Muscle layer of colon (tissue), 2 donors: Measurements from ENCODE around the gene TMEM184C.

Experiments used
- H3K27ac ChIP-seq: one replicate; pipeline ENCODE4 v1.7.0; 2013; ENCODE audit warnings: low read depth, mild to moderate bottlenecking, low read length, moderate library complexity
- H3K27me3 ChIP-seq, 2 donors: one replicate each; pipeline ENCODE4 v1.7.0; 2013; ENCODE audit warnings: low read length in 2 of 2, mild to moderate bottlenecking in 2 of 2; ENCODE audit not compliant: insufficient read depth in 2 of 2, control insufficient read depth in 1 of 2
- H3K36me3 ChIP-seq: one replicate; pipeline ENCODE4 v1.7.0; 2013; ENCODE audit warnings: mild to moderate bottlenecking, low read length; ENCODE audit not compliant: insufficient read depth
- H3K4me1 ChIP-seq: one replicate; pipeline ENCODE4 v1.7.0; 2013; ENCODE audit warnings: mild to moderate bottlenecking, low read length; ENCODE audit not compliant: insufficient read depth
- H3K4me3 ChIP-seq, 2 donors: one replicate each; pipeline ENCODE4 v1.7.0; 2013; ENCODE audit warnings: low read length in 2 of 2, low read depth in 1 of 2, mild to moderate bottlenecking in 1 of 2, moderate library complexity in 1 of 2
- H3K9ac ChIP-seq: one replicate; pipeline ENCODE4 v1.7.0; 2013; ENCODE audit warnings: low read length
- H3K9me3 ChIP-seq: one replicate; pipeline ENCODE4 v1.7.0; 2013; ENCODE audit warnings: mild to moderate bottlenecking, low read length
- donor health status: abdominal sarcoma.
- donor health status: Adenocarcinoma of cecum.

Gene TMEM184C

DNA sequence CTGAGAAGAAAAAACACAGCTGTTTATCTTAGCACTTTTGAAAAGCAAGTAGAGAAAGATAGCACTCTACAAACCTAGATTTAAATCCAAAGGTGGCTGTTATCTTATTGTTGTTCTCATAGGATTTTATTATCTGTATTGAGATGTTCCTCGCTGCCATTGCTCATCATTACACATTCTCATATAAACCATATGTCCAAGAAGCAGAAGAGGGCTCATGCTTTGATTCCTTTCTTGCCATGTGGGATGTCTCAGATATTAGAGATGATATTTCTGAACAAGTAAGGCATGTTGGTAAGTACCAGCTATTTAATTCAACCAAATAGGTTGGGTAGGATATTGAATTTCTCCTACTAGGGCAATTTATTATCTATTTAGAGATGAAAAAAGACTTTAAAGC, 16.4 kb downstream of the TMEM184C start:
- Histone ChIP-seq H3K27ac (no peak overlapping the region), H3K9ac (no peak overlapping the region), H3K36me3 (peaks cover 52% of the 10 kb centered on the region), H3K9me3 (no peaks in the 10 kb centered on the region), H3K27me3 (no peaks in the 10 kb centered on the region), H3K4me1 (no peaks in the 10 kb centered on the region), H3K4me3 (no peak overlapping the region)

DNA sequence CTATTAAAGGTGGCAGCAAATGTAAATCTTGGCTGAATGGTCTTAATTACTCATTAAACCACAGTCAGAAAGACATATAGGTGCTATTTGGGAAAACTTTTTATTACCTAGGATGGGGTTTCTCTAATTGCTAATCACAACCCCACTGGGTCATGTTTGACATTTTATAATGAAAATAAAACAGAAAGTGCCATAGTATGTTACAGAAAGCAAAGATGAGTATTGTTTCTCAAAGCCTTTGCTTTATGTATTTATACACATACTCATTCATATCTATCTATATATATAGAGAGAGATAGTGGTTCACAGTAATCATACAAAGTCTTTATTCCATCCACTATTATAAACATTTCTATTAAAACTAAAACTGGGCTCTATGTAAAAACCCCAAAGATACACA, 18.2 kb downstream of the TMEM184C start:
- no peak overlapping the region for H3K27ac ChIP-seq
- H3K27me3 ChIP-seq, result no peaks in the 10 kb centered on the region
- H3K36me3 ChIP-seq, result peaks cover 43% of the 10 kb centered on the region
- no peaks in the 10 kb centered on the region for H3K9me3 ChIP-seq
- no peaks in the 10 kb centered on the region for H3K4me1 ChIP-seq
- H3K9ac ChIP-seq, result no peak overlapping the region
- no peak overlapping the region for H3K4me3 ChIP-seq

DNA sequence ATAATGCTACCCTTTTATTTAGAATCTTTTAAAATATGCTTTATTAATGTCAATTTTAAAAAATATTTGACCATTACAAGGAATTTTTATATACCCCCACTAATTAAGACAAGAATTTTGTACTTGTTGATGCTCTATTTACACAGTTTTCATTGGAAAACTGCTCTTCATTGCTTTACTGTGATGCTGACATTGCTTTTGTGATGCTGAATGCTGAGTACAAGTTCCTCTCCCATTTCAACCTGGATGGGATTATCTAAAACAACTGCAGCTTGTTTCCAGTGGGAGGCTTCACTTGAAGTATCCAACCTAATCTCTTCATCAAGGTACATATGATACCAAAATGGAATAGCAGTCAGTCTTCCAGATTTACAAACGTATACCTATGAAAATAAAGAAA, 21.2 kb downstream of the TMEM184C start:
- no peaks in the 10 kb centered on the region for H3K27me3 ChIP-seq
- no peak overlapping the region for H3K4me3 ChIP-seq
- no peak overlapping the region for H3K9ac ChIP-seq
- H3K27ac ChIP-seq, result no peak overlapping the region
- H3K36me3 ChIP-seq, result peaks cover 39% of the 10 kb centered on the region
- H3K4me1 ChIP-seq, result no peaks in the 10 kb centered on the region
- no peaks in the 10 kb centered on the region for H3K9me3 ChIP-seq

DNA sequence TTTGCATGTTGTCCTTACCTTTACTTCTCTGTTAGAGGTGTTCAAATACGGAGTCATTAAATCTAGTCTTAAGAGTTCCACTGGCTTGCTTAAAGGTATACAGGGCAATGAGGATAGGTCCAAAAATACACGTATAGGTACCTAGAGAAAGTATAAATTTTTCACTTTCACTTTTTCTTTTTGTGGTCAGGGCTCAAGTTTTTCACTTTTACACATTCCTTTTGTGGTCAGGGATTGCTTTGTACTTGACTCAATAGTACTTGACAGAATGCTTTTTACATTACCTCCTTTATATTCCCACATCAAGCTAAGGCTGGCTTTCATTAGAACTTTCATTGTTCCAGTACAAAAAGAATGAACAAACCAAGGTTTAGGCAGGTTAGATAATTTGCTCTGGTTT, 21.7 kb downstream of the TMEM184C start:
- no peaks in the 10 kb centered on the region for H3K4me1 ChIP-seq
- H3K9me3 ChIP-seq, result no peaks in the 10 kb centered on the region
- no peak overlapping the region for H3K9ac ChIP-seq
- H3K27me3 ChIP-seq, result no peaks in the 10 kb centered on the region
- no peak overlapping the region for H3K27ac ChIP-seq
- no peak overlapping the region for H3K4me3 ChIP-seq
- peaks cover 38% of the 10 kb centered on the region for H3K36me3 ChIP-seq

DNA sequence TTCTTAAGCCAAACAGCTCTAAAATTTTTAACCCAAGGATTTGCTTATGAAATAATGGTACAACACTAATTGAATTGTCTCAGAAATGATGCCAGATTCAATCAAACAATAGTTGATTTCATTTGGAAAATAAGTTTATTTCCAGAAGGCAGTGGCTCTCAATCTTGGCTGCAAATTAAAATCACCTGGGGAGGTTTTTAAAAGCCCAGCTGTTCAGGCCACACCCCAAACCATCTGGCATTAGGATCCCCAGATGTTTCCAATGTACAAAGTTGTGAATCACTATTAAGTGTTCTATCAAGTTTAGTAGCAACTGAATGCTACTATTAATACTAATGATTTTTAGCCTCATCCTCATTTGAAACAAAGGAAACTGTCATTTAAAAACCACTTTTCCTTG, 22.2 kb downstream of the TMEM184C start:
- H3K4me1 ChIP-seq, result no peaks in the 10 kb centered on the region

DNA sequence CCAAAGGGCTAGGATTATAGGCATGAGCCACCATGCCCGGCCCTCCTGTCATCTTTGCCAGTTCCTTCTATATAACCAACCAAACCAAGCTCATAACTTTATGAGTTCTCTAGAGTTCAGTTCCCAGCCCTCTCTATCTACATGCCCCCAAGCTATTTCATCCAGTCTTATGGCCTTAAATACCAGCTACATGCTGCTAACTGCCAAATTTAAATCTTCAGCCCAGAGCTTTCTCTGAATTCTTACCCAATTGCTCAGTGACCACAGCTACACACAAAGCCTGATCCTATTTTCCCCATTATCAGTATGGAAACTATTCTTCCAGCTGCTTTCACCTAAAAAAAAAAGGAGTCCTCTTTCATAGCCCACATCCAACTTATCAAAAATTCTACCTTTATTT, 23.1 kb downstream of the TMEM184C start:
- H3K4me3 ChIP-seq, result no peak overlapping the region
- H3K9ac ChIP-seq, result no peak overlapping the region
- H3K27ac ChIP-seq, result no peak overlapping the region
- H3K4me1 ChIP-seq, result no peaks in the 10 kb centered on the region
- H3K27me3 ChIP-seq, result no peaks in the 10 kb centered on the region
- peaks cover 25% of the 10 kb centered on the region for H3K36me3 ChIP-seq
- no peaks in the 10 kb centered on the region for H3K9me3 ChIP-seq

More for the DNA sequence above, 22.2 kb downstream of the TMEM184C start:
- Histone ChIP-seq H3K36me3 (peaks cover 33% of the 10 kb centered on the region), H3K9me3 (no peaks in the 10 kb centered on the region), H3K27ac (no peak overlapping the region), H3K27me3 (no peaks in the 10 kb centered on the region), H3K9ac (no peak overlapping the region), H3K4me3 (no peak overlapping the region)

DNA sequence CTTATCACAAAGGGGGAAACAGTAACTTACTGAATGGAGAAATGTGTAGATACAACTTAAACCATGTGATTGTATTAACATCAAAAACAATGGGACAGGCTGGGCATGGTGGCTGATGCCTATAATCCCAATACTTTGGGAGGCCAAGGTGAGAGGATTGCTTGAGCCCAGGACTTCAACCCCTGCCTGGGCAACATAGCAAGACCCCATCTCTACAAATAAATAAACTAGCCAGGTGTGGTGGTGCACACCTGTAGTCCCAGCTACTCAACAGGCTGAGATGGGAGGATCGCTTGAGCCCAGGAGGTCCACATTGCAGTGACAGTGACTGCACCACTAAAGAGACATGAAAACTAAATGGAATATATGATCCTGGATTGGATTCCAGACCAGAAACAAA, 26.4 kb downstream of the TMEM184C start:
- no peaks in the 10 kb centered on the region for H3K27me3 ChIP-seq
- H3K9me3 ChIP-seq, result no peaks in the 10 kb centered on the region
- no peak overlapping the region for H3K4me3 ChIP-seq
- H3K4me1 ChIP-seq, result peaks cover 4% of the 10 kb centered on the region
- H3K27ac ChIP-seq, result no peak overlapping the region
- no peak overlapping the region for H3K9ac ChIP-seq
- H3K36me3 ChIP-seq, result peaks cover 13% of the 10 kb centered on the region

DNA sequence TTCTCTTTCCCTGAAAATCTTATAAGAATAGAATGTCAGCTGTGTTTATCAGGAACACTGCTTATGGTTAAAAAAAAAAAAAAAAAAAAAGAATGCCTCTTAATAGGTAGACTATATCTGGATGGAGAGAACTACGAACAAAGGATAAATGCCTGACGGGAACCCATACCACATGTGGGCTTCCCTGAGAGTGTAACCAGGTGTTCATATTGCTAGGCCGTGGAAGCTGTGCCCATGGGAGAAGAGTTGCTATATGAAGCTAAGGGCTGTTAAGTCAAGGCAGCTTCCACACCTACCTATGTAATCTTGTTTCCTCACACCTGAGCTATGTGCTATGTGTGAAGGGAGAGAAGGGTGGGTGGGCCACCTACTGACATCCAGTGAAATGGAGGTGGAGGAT, 27.3 kb downstream of the TMEM184C start:
- no peaks in the 10 kb centered on the region for H3K9me3 ChIP-seq
- no peaks in the 10 kb centered on the region for H3K27me3 ChIP-seq
- peaks cover 14% of the 10 kb centered on the region for H3K36me3 ChIP-seq
- no peak overlapping the region for H3K4me3 ChIP-seq
- H3K9ac ChIP-seq, result no peak overlapping the region
- H3K27ac ChIP-seq, result no peak overlapping the region
- H3K4me1 ChIP-seq, result peaks cover 4% of the 10 kb centered on the region

DNA sequence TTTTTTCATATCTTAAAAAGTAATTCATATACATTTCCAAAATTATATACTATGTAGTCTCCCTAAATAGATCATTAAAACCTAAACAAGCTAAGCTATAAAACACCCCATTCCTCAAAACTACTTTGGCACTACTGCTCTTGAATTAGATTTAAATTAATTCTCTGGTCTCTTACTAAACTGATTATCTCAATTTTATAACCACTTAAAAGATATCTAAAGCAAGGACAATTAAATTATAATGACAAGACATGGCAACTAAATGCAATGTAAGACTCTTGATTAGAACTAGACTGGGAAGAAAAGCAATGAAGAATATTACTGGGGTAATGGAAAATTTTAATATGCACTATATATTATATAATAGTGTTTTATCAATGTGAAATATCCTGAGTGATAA, 27.9 kb downstream of the TMEM184C start:
- H3K4me3 ChIP-seq, result no peak overlapping the region
- H3K36me3 ChIP-seq, result peaks cover 14% of the 10 kb centered on the region
- peaks cover 4% of the 10 kb centered on the region for H3K4me1 ChIP-seq
- H3K9me3 ChIP-seq, result no peaks in the 10 kb centered on the region
- no peak overlapping the region for H3K9ac ChIP-seq
- no peaks in the 10 kb centered on the region for H3K27me3 ChIP-seq
- H3K27ac ChIP-seq, result no peak overlapping the region

DNA sequence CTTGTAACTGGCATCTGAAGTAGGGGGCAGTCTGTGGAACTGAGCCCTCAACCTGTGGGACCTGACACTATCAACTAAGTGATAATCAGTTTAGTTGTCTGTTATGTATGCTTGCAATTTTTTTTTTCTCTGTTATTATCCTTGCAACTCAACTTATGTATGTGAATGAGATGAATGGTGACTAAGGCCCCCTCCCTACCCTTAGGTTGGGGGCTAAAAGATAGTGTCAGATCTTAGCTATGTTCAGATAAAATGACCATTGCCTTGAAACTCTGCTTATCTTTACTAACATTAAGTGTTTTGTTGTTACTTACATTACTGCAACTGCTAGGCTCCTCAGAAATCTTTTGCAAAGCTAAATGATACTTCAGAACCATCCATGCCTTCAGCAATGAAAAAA, 31.5 kb downstream of the TMEM184C start:
- H3K4me3 ChIP-seq, result no peak overlapping the region
- H3K9ac ChIP-seq, result no peak overlapping the region
- no peaks in the 10 kb centered on the region for H3K9me3 ChIP-seq
- H3K27me3 ChIP-seq, result no peaks in the 10 kb centered on the region
- peaks cover 4% of the 10 kb centered on the region for H3K4me1 ChIP-seq
- peaks cover 7% of the 10 kb centered on the region for H3K36me3 ChIP-seq
- no peak overlapping the region for H3K27ac ChIP-seq

DNA sequence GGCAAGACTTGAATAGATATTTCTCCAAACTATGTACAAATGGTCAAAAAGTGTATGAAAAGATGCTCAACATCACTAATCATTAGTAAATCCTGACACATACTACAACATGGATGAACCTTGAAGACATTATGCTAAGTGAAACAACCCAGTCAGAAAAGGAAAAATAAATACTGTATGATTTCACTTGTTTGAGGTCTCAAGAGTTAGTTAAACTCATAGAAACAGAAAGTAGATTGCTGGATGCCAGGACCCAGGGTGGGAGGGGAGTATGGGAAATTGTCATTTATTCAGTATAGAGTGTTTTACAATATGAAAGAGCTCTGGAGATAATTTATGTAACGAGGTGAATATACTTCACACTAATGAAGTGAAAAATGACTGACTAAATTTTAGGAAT, 34.4 kb downstream of the TMEM184C start:
- Histone ChIP-seq H3K4me1 (no peaks in the 10 kb centered on the region), H3K27ac (no peak overlapping the region), H3K36me3 (peaks cover 9% of the 10 kb centered on the region), H3K9me3 (no peaks in the 10 kb centered on the region), H3K4me3 (no peak overlapping the region), H3K27me3 (no peaks in the 10 kb centered on the region), H3K9ac (no peak overlapping the region)

DNA sequence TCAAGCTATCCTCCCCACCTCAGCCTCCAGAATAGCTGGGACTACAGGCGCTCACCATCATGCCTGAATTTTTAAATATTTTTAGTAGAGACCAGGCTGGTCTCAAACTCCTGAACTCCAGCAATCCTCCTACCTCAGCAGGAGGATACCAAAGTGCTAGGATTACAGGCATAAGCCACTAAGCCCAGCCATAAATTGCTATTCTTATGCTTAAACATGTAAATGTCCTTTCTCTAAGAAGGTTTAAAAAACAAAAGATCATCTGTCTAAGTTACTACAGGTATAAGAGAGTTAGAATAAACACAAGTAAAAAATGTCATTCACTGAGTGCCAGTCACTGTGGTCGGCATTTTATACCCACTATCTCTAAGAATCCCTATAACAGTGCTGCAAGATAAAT, 38.4 kb downstream of the TMEM184C start:
- H3K9me3 ChIP-seq, result no peaks in the 10 kb centered on the region
- H3K27me3 ChIP-seq, result no peaks in the 10 kb centered on the region
- H3K9ac ChIP-seq, result no peak overlapping the region
- H3K27ac ChIP-seq, result no peak overlapping the region
- no peaks in the 10 kb centered on the region for H3K4me1 ChIP-seq
- peaks cover 24% of the 10 kb centered on the region for H3K36me3 ChIP-seq
- H3K4me3 ChIP-seq, result no peak overlapping the region
